ENCODE data around the gene MAN1C1.

MAN1C1 gene

DNA sequence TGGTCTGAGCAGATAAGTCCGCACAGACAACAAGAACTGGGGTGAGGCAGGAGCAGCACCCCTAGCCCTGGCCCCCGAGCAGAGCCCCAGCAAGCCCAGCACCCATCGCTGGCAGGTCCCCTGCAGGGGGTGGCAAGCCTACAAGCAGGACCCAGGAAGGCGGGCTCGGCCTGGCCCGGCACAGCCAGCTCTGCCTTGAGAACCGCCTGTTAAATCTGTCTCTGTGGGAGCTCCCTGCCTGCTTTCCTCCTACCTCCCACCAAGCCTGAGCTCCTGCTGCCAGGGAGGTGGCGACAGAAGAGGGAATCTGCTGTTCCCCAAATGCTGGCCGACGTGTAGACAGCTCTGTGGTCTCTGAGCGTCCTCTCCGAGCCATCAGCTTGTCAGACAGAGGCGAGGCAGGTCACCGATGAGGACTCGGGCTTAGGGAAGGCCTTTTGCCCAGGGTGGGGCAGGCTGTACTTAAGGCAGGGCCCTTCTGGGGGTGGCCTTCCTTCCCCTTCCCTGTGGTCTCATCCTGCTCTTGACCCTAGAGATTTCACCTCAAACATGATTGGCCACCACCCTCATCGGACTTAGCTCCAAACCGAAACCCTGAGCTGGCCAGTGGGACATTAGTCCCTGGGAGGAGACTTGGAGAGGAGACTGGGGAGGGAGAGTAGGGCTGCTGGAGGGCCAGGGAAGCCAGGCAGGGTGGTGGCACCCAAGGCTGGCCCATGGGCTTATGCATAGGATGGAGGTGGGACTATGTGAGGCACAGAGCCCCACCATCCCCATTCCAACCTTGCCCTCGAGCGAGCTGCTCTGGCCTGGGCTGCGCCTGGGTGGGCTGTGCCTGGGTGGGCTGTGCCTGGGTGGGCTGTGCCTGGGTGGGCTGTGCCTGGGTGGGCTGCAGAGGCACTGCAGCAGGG is 191.1 kb downstream of the MAN1C1 start:
- no peak for DNase-seq

DNA sequence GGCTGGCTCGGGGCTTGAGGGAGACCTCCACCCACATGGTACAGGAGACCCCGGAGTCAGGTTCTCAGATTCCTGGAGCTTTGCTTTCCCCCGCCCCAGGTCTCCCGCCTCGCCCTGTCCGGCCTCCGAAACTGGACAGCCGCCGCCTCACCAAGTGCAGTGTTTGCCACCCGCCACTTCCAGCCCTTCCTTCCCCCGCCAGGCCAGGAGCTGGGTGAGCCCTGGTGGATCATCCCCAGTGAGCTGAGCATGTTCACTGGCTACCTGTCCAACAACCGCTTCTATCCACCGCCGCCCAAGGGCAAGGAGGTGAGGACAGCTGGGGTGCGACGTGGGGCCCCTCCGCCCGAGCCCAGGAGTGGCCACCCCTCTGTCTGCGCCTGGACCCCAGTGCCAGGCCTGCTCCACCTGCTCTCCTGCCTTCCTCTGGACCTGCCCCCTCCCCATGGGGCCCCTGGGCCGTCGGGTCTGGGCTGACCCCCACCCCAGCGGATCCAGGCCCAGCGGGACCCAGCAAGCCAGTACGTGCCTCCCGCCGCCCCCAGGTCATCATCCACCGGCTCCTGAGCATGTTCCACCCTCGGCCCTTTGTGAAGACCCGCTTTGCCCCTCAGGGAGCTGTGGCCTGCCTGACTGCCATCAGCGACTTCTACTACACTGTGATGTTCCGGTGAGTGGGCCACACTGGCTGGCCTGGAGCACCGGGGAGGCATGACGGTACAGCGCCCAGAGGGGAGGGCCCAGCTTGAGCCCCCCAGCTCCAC is 192.1 kb downstream of the MAN1C1 start:
- DNase-seq, result no peak

DNA sequence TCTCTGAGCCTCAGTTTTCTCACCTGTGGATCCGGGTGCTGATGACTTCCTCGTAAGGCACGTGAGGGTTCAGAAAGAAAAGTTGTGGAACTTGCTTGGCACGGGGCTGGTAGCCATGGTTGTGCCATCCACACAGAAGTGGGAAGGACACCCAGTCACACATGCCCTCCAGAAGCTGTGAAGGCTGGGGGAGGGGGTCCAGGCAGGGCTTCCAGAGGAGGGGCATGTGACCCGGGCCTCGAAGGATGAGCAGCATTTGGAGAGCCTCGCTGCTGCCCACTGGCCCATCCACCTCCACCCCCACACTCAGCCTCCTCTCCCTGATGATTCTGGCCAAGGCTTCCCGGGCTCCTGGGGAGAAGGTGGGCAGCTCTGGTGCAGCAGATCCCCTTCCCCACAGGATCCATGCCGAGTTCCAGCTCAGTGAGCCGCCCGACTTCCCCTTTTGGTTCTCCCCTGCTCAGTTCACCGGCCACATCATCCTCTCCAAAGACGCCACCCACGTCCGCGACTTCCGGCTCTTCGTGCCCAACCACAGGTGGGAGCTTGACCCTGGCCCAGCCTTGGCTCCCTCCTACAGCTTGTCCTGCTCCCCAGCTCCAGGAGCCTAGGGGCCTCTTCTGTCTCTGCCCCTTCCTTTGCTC is 192.8 kb downstream of the MAN1C1 start:
- DNase-seq, result peak; percentile 60

DNA sequence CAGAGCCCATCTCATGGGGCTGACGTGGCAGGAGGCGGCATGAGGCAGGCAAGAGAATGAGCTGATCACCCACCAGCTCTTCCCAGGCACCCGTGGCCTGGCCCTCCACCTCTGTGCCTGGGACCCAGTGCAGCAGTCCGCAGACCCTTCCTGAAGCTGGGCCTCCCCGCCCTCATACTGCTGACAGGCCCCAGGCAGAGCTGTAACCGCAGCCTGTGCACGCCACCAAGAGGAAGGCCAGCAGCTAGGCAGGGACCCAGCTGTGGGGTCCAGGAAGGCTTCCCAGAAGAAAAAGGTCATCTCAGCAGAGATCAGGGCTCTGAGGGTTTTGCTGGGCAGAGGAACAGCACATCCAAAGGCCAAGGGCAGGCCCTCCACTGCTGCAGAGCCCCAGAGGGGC is 193.3 kb downstream of the MAN1C1 start:
- DNase-seq, result no peak

DNA sequence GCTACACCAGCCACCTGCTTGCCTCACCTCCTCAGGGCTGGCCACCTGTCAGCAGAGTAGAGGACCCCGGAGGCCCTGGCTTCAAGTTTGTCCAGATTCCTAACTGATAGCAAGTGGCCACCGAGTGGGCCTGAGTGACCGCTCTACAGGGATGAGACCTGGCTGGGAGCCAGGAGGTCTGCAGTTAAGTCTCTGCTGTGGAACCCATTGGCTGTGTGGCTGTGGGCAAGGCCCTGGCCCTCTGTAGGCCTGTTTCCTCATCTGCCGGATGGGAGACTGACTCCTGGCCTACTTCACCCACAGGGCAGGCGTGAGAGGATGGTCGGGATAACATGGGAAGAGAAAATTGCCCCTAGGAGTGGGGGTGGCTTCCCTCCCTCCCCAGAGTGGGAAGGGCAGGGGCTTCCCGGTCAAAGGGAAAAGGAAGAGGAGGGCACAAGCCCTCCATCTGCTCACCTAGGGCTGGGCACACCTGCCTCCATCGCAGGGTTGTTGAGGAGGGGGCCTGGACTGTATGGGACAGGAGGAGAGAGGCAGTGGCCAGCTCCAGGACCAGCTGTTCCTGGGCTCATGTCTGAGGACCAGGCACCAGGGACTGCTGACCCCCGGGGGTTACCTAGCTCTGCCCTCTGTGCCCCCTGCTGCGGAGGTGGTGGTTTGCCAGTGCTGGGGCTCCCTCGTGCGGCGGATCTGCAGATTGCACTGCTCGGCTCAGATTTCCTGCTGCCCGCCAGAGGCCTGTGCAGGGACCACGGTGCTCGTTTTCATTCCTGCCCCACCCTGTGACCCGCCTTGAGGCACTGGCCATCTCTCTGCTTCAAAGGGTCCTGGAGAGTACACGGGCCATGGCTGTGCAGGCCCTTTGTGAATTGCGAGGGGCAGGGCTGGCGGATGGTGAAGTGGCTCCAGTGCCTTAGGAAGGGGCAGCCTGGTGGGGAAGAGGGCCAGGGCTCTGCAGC is 194.0 kb downstream of the MAN1C1 start:
- DNase-seq, result peak; percentile 82

DNA sequence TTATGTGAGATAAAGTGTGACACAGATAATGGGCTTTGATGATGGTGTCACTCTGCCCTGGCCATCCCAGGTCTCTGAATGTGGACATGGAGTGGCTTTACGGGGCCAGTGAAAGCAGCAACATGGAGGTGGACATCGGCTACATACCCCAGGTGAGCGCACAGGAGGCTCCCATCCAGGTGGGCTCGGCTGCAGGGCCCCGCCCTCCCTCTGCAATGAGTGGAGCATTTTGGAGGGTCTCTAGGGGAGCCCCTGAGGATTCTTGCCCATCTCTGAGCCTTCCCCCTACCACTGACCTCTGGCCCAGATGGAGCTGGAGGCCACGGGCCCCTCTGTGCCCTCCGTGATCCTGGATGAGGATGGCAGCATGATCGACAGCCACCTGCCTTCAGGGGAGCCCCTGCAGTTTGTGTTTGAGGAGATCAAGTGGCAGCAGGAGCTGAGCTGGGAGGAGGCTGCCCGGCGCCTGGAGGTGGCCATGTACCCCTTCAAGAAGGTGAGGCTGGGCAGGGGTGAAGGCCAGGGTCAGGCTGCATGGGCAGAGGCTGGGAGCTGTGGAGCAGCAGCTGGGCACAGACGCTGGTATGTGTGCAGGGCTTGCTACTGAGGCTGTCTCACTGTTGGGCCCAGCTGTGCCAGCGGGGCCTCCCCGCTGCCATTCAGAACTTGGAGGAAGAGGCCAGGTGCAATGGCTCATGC is 194.9 kb downstream of the MAN1C1 start:
- no peak for DNase-seq

DNA sequence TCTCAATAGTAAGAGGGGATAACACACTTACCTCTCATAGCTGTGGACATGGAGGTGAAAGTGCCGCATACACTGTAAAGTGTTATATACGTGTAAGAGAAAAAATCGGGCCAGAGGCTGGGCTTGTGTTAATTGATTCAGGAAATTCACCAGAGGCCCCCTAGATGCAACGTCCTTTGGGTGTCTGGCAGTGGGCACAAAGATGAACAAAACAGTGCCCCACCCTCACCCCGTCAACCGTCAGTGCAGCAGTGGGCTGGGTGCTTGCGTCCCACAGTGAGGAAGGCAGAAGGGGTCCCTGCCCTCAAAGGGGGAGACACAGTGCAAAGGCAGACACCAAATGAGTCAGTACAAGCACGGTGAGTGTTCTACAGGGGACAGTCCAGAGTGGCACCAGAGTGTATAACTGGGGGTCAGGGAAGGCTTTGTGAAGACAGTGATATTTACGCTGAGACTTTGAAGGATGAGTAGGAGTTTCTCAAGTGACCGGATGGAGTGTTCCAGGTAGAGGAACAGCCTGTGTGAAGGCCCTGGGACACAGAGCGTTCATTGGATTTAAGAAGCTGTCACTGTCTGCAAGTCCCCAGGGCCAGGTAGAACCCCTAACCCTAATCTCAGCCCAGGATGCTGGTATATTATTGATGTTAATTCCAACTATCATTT is 196.6 kb downstream of the MAN1C1 start:
- DNase-seq, result no peak

DNA sequence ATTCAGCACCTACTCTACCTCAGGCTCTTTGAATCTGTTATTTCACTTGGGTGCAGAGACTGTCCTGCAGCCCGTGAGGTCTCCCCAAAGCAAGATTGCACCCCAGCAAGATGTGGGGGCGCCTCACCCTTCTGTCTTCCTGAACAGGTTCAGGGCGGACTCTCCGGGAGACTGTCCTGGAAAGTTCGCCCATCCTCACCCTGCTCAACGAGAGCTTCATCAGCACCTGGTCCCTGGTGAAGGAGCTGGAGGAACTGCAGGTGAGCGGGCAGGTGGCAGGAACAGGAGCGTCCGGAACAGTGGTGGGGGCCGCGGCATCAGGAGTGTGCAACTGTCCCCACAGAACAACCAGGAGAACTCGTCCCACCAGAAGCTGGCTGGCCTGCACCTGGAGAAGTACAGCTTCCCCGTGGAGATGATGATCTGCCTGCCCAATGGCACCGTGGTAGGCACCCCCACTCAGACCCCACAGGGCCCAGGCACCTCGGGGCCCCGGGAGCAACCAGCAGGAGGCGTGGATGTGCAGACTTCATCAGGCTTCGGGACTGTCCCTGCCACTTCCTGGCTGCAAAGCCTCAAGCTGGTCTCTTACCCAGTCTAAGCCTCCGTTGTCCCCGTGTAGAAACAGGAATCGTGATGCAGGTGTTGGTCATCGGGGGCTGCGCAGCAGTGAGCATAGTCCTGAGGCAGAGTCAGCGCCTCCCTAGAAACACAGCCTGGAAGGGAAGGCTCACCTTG is 197.3 kb downstream of the MAN1C1 start:
- no peak for DNase-seq

DNA sequence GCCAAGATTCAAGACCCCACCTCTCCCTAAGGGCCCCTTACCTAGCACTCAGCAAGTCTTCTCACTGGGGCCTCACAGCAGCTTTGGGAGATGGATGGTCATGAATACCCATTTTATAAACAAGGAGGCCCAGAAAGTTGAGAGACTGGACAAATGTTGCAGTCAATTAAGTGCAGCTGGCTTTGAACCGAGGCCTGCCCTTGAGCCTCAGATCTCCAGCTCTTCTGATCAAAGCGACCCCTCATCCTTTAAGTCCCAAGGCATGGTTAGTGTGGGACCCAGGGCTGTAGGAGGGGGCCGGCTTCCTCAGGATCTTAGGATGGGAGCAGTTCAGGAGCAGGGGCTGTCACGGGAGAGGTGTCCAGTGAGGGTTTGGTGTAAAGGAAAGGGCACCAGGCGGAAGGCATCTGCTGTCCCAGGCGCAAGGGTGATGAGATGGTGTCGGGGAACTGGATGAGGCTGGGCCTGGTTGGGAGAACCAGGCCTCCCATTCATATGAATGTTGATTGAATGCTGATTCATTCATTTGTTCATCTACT is 198.0 kb downstream of the MAN1C1 start:
- DNase-seq, result no peak

DNA sequence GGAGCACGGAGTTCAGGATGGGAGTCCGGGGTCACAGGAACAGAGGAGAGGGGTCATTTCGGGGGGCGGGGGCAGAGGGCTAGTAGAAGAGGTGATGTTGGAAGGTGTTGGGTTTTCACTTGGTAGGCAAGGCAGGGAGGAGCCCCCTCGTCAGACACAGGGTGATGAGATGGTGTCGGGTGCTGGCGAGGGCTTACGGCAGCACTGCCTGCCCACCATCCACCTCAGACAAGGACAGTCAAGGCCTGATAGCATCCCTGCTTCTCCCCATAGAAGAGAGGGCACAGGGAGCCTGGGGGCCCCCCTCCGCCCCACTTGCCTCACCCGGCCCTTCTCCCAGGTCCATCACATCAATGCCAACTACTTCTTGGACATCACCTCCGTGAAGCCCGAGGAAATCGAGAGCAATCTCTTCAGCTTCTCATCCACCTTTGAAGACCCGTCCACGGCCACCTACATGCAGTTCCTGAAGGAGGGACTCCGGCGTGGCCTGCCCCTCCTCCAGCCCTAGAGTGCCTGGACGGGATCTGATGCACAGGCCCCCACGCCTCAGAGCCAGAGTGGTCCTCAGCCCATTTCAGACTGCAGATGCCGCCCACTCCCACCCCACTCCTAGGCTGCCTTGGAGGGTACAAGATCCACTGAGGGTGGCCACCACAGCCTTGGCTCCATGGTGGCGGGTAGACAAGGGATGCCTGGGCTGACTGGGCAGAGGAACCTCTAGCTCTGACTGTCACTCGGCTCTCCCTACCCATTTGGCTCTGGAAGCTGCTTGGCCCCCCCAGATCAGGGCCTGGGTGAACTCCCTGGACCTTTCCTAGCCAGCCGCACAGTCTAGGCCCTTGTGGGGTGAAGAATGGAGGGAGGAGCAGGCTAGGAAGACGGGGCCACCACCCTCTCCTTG is 198.9 kb downstream of the MAN1C1 start:
- DNase-seq, result no peak

DNA sequence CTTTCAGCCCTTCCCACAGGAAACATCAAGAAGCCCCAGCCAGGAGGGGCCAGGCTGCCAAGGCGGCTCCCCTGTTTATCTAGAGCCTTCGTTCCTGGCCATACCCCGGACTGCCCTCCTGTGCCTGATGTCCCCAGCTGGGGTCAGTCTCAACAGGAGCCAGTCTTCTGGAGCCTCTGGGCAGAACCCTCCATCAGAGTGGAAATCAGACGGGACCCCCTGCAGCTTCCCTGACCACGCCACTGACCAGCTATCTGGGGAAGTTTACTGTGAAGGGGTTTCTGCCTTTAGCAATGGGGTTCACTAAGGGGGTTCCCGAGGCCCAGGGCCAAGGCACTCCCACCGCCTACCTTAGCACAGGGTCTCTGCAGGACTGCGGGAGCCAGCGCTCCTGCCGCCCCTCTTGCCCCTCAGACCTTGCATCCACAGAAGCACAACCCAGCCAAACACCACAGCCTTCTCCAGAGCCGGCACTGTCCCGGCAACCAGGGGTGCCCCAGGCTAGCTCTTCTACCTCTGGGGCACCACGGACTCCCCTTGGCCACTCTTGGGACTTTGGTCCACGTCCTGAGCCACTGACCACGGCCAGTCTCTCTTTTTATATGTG is 199.6 kb downstream of the MAN1C1 start:
- DNase-seq, result no peak

DNA sequence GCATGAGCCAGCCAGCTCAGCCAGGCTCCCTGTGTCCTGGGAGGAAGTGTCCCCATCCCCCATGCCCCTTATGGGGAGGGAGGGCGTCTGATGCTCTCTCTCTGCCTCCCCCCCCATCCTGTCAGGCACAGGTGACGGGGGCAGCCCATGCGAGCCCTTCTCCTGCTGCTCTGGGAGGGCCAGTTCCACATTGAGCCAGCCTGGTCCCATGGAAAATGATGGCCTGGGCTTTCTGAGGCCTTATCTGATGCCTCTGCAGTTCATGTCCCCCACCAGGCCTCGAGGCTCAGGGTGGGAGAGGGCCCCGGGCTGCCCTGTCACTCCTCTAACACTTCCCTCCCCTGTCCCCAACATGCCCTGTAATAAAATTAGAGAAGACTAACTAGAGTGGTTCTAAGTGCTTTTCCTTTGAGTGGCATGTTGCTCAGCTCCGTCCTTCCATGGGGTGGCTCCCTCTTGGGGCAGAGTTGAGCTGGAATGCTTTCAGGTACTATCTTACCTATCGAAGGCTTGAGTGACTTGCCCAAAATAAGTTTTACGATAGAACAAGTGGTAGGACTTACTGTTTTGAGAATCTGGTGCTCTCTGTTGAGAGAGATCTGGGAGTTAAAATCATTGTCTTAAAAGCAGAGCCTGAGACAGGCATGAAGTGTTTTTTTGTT is 201.4 kb downstream of the MAN1C1 start:
- no peak for DNase-seq

DNA sequence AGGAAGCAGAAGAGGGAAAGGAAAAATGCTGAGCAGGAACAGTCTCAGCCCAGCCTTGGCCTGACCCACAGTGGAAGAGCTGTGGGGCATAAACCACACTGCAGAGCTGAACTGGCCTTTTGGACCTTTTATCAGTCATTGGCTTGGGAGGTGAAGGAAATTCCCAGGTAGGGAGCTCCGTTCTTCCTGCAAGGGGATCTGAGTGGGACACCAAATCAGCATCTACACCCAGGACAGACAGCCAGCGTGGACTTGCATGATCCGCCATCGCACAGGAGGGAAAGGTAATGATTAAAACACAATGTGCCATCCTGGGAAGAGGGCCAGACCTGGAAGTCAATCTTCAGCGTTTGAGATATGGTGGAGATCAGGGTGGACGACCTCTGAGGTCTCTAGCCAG is 202.0 kb downstream of the MAN1C1 start:
- no peak for DNase-seq

DNA sequence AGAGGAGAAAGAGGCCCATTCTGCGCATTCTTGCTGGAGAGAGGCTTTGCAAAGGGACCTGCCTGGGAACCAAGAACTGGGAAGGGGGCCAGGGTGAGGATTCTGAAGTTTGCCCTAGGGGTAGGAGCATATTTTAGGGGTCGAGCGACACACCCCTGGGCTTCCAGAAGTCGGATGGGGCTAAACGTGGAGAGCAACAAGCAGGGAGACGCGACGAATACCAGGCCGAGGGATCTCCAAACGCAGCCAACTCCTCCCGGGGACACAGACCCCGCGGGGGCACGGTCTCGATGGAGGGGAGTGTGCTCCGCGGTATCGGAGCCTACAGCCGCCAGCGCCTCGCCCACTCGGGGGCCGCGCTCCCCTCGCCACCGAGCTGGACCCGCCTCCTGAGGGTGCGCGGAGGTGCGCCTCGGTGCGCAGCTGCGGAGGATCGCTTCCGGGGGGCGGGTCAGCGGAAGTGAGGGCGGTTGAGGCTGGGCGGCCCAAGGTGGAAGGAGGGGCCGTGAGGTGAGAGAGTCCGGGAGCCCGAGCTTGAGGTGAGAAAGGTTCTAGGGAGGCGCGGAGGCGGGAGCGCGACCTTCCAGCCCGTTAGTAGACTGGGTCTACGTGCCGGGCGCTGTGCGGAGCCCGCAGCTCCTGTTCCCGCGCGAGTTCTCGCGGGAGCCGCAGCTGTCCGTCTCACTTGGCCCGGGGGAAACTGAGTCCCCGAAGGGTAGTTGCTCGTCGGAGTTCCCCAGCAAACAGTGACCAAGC is 203.1 kb downstream of the MAN1C1 start, which contains the start of gene MTFR1L:
TSS of gene MTFR1L (plus strand) at position 464 of the 756 bp plus-strand sequence. CDS start 3,151 bp downstream, outside the sequence.
- DNase-seq, result peak; percentile 94

DNA sequence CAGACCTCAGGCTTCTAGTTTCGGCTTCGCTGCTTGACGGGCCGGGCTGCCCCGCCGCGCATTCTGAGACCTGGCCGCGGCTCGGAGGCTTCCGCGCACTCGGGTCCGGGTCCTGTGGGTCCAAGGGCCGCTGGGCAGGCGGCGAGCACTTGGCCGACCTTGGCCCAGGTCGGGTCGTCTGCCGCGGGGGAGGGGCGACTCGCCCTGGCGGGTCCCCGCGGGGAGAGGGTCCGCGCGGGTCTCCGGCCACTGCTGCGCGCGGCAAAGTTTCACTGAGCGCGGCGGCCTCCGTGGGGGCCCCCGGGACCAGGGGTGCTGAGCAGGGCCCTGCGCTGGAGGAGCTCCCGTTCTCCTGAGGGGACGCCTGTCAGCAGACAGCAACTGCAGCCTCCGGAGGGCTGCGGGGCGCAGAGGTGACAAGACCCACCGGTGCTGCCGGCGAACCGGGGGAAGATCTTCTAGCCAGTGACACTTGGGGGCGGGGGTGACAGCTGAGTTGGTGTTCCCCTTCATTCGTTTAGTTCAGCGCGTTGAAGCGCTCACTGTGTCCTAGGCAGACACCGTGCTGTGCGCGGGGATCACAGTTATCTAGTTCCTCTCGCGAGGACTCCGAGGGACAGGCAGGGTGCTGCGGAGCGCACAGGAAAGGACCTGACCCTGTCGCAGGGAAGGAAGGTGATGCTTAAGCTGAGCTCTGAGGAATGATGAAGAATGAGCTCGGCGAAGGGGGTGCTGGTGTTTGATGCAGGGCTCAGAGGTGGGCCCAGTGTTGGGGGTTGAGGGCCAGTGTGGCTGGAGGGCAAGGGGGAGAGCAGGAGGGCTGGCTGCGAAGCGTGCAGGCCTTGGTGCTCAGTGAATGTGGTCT is 203.9 kb downstream of the MAN1C1 start:
- DNase-seq, result peak; percentile 90

DNA sequence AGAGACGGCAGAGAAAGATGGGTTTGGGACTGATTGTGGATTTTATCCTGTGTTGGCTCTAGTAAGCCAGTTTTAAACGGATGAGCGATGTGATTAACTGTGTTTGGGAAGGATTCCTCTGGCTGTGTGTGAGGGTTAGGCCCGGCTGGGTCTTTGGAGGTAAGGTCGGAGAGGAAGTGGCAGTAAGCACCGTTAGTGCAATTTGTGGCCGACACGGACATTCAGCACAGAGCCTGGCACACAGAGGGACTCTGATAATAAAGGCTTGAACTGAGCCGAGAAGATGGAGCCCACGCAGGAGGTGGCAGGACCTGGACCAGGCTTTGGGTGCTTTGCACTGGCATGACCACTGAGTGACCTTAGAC is 204.5 kb downstream of the MAN1C1 start:
- DNase-seq, result peak; percentile 41
